ENCODE data around the gene AKR1D1. TPM values are rescaled to one million over a fixed set of nuclear protein-coding genes. Genes with fewer than 3 reads are reported as not detected.

The AKR1D1 gene
- total RNA-seq, 4 donors from 2014 or later = 0.34 TPM; not detected in 3

DNA sequence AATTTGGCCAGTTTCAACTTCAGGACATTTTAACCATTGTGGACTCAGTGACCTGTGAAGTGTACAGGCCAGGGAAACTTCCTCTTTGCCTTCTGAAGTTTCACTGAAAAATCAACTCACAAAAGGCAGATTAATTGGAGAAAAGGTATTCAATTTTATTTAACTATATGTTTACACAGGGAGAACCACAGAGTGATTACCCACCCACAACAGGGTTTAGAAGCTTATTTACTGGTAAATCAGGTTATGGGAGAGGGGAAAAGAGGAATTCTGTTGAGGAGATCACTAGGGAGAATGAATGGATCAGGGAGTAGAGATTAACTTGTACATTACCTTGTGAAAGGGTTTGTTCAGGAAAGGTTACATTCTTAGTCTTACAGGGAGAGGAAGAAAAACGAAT, 1.7 kb upstream of the AKR1D1 start:
- TF ChIP-seq, protein P1, sequence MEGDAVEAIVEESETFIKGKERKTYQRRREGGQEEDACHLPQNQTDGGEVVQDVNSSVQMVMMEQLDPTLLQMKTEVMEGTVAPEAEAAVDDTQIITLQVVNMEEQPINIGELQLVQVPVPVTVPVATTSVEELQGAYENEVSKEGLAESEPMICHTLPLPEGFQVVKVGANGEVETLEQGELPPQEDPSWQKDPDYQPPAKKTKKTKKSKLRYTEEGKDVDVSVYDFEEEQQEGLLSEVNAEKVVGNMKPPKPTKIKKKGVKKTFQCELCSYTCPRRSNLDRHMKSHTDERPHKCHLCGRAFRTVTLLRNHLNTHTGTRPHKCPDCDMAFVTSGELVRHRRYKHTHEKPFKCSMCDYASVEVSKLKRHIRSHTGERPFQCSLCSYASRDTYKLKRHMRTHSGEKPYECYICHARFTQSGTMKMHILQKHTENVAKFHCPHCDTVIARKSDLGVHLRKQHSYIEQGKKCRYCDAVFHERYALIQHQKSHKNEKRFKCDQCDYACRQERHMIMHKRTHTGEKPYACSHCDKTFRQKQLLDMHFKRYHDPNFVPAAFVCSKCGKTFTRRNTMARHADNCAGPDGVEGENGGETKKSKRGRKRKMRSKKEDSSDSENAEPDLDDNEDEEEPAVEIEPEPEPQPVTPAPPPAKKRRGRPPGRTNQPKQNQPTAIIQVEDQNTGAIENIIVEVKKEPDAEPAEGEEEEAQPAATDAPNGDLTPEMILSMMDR (IDR thresholded peaks at IDR 0.05; ENCODE audit: low read depth) = no peak

DNA sequence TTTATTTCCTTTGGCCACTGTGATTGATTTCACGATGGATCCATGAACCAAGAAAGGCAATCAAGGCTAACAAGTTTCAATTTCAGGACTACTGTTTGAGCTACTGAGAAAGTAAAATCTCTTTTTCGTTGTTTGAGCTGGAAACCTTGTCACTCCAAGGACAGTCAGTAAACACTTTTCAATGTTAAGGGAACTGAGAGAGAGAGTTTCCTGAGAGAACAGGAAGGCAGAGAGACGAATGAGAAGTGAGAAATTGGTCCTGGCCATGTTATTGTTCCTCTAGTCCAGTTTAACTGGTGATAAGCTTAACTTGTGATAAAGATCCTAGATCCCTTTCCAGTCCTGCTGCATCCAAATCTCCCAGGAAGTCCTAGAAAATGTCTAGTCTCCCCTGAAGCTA, 909 bp upstream of the AKR1D1 start:
- TF ChIP-seq, protein P1 (IDR thresholded peaks at IDR 0.05; ENCODE audit: low read depth) = no peak

DNA sequence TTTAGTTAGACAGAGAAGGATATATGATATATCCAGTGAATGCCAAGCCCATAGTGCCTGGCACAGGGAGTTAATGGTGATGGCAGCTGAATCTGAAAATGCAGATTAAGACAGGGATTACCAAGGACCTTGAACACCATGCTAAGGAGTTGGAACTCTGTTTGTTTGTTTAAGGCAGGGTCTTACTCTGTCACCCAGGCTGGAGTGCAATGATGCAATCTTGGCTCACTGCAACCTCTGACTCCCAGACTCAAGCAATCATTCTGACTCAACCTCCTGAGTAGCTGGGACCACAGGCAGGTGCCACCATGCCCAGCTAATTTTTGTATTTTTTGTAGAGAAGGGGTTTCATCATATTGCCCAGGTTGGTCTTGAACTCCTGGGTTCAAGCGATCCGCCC, 1.6 kb downstream of the AKR1D1 start:
- TF ChIP-seq, protein P1 (IDR thresholded peaks at IDR 0.05; ENCODE audit: low read depth) = no peak

DNA sequence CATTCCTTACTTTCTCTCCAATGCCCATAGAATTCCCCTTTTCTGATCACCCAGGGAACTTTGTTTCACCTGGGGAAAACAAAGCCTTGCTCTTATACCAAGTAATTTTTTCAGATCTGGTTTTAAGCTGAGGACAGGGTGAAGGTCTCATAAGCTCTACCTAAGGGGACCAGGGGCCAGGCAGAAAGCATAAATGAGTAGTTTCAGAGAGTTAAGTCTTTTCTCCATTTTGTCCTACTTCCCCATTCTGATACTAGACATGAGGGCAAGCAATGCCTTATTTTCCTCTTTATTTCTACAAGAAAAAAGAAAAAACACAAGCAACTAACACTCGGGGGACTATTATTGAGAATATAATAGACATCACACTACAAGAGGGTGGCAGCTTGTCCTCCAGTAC, 2.9 kb downstream of the AKR1D1 start:
- TF ChIP-seq, protein P1 (IDR thresholded peaks at IDR 0.05; ENCODE audit: low read depth) = no peak

DNA sequence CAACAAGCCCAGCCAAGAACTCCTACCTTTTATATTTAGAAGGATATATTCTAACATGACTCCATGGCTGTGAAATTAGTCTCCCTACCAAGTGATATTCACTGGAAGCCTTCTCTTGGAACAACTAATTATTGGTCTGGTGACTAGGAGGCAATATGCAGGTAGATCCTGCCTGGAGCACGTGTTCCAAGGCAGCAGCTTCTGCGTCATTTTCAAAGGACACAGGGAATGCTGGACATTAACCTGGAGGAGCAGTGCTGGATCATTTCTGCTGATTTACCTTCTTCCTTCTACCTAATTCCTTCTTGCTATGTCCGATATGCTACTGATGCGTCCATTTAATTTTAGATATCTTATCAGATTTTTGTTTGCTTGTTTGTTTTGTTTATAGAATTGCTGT, 5.6 kb downstream of the AKR1D1 start:
- TF ChIP-seq, protein P1 (IDR thresholded peaks at IDR 0.05; ENCODE audit: low read depth) = no peak

DNA sequence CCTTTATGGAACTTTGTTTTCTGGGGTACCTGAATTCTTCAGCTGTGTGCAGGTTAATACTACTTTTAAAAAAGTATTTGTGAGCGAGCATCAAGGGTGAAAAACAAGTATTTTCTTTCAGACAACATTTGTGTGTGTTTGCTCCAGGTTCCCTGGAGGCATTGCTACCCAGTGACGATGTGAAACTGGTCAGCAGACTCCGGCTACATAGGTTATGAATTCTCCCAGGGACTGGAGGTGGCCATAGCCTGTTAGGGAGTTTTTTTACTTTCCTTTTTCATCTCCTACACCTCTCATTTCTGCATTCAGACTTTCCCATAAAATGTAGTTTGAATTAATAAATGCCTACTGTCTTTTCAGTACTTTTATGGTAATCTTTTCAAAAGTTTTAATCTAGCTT, 7.6 kb downstream of the AKR1D1 start:
- TF ChIP-seq, protein P1 (IDR thresholded peaks at IDR 0.05; ENCODE audit: low read depth) = no peak

DNA sequence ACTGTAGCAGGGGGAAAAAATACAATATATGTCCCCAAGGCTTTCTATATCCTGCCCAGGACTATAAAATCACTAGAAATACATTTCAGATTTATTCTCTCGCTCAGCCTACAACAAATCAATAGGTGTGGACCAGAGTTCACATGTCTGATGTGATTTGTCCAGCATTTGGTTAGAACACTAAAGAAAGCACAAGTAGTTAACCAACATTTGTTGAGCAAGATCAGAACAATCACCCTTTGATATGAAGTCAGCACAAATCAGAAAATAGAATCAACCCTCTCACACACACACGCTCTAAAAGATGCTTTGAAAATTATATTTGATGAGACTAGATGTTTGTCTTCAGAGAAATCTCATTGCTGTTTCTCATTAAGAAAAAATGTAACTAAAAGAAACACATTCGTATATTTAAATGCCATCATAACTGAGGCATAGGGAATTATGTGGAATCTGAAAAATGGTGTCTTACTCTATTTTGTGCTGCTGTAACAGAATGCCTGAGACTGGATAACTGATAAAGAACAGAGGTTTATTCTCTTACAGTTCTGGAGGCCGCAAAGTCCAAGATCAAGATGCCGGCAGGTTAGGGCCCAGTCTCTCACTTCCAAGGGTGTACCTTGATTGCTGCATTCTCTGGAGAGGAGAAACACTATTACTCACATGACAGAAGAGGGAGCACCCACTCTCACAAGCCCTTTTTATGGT, 10.5 kb downstream of the AKR1D1 start:
- TF ChIP-seq, protein P1 (IDR thresholded peaks at IDR 0.05; ENCODE audit: low read depth) = no peak
